G401.6 (cell line): ENCODE measurements around the gene NUP85.
"Not testable (repeated sequence)": the region's sequence is repeated elsewhere in the genome, so short reads cannot be mapped to it uniquely, and the experiment has no call there.

Experiments
- FAIRE-seq: peaks from 2 replicates; lab custom pipeline; 2012; peaks lifted over from hg19 to GRCh38; lab: Jason Lieb, UNC

NUP85 gene

GRCh38 chr17:75199886-75200618 lies 5.4 kb upstream of the NUP85 start:
- FAIRE-seq = no peak

GRCh38 chr17:75205793-75206163 lies 299 bp downstream of the NUP85 start:
- FAIRE-seq = no peak

GRCh38 chr17:75207050-75207407 lies 1.6 kb downstream of the NUP85 start:
- FAIRE-seq = not testable (repeated sequence)

- no peak for FAIRE-seq
These were observed 2.3 kb downstream of the NUP85 start for GRCh38 chr17:75207760-75208159.

GRCh38 chr17:75208161-75208560 lies 2.7 kb downstream of the NUP85 start:
- no peak for FAIRE-seq

GRCh38 chr17:75209061-75209460 lies 3.6 kb downstream of the NUP85 start:
- FAIRE-seq = no peak

- FAIRE-seq = no peak
These were observed 12.7 kb downstream of the NUP85 start for GRCh38 chr17:75218131-75218530.

GRCh38 chr17:75219815-75220214 lies 14.3 kb downstream of the NUP85 start:
- no peak for FAIRE-seq

GRCh38 chr17:75225016-75225415 lies 19.5 kb downstream of the NUP85 start:
- no peak for FAIRE-seq

GRCh38 chr17:75227729-75228128 lies 22.2 kb downstream of the NUP85 start:
- no peak for FAIRE-seq

- FAIRE-seq = no peak
These were observed 22.8 kb downstream of the NUP85 start for GRCh38 chr17:75228305-75228704.

- FAIRE-seq = no peak
These were observed 23.4 kb downstream of the NUP85 start for GRCh38 chr17:75228847-75229246.

GRCh38 chr17:75231071-75231470 lies 25.6 kb downstream of the NUP85 start:
- no peak for FAIRE-seq

GRCh38 chr17:75231741-75232464 lies 26.4 kb downstream of the NUP85 start:
- no peak for FAIRE-seq

GRCh38 chr17:75232786-75233185 lies 27.3 kb downstream of the NUP85 start:
- no peak for FAIRE-seq

GRCh38 chr17:75237100-75238014 lies 31.9 kb downstream of the NUP85 start:
- FAIRE-seq = no peak

- no peak for FAIRE-seq
These were observed 32.6 kb downstream of the NUP85 start for GRCh38 chr17:75238020-75238580.

GRCh38 chr17:75238684-75239191 lies 33.3 kb downstream of the NUP85 start:
- FAIRE-seq = peak; percentile 71

- no peak for FAIRE-seq
These were observed 33.7 kb downstream of the NUP85 start for GRCh38 chr17:75239214-75239613.

GRCh38 chr17:75239778-75240393 lies 34.4 kb downstream of the NUP85 start:
- FAIRE-seq = no peak

GRCh38 chr17:75240394-75241142 lies 35.1 kb downstream of the NUP85 start:
- no peak for FAIRE-seq
